GM21381 (cell line): Measurements from ENCODE around the gene SEMA6B.

Experiments used
- ATAC-seq: cut with Tn5 transposase; IDR thresholded peaks from one replicate; pipeline ENCODE4 v1.9.1; 2021; ENCODE audit warnings: mild to moderate bottlenecking, moderate library complexity; ENCODE audit not compliant: unreplicated experiment

Gene SEMA6B

GRCh38 chr19:4589579-4590410 is 30.3 kb upstream of the SEMA6B start:
- no peak for ATAC-seq

DNA sequence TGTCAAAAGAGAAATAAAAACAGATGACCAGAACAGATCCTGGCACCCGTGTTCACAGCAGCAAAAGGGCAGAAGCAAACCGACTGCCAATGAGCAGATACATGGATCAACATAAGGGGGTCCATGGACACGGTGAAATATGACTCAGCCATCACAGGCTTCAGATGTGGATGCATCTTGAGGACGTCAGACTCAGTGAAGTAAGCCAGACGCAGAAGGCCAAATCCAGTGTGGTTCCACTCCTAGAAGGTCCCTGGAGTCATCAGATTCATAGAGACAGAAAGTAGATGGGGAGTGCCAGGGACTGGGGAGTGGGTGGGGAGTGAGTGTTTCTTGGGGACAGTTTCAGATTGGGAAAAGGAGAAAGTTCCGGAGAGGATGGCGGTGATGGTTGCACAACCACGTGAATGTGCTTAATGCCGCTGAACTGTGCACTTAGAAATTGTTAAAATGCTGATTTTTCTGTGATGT is 28.8 kb upstream of the SEMA6B start:
- no peak for ATAC-seq

- ATAC-seq, result no peak
Measured at GRCh38 chr19:4587527-4587926, 28.0 kb upstream of the SEMA6B start.

- ATAC-seq, result no peak
Measured at GRCh38 chr19:4586691-4587090, 27.2 kb upstream of the SEMA6B start.

DNA sequence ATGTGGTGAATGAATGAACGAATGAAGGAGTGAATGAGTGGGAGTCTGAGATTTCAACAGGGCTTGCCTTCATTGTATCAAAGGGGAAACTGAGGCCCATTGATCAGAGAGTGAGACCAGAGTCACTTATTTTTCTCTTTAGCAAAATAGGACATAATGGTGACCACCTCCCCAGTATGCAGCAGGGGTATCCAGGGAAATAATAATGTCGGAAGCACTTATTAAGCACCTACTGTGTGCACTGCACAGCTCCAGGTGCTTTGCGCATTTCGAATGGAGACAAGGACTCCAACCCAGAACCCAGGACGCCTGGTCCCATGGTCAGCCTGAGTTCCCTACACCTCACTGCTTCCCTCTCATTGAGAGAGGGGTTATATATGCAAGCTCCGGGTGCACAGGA is 26.8 kb upstream of the SEMA6B start:
- no peak for ATAC-seq

DNA sequence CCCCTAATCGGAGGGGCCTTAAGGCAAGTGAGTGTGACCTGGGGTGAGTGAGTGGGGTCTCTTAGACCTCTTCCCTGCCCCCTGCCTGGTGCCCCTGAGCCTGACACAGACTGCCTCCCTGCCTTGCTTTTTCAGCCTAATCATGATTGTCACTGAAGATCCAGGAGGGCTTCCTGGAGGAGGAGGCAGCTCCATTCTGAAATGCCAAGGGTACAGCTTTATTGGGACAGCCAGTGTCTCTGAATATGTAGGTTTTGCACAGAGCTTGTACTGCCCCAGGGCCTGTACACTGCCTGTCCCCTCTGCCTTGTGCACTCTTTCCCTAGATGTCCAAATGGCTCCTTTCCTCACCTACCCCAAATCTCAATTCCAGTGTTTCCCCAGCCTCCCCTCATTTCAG is 26.1 kb upstream of the SEMA6B start:
- no peak for ATAC-seq

DNA sequence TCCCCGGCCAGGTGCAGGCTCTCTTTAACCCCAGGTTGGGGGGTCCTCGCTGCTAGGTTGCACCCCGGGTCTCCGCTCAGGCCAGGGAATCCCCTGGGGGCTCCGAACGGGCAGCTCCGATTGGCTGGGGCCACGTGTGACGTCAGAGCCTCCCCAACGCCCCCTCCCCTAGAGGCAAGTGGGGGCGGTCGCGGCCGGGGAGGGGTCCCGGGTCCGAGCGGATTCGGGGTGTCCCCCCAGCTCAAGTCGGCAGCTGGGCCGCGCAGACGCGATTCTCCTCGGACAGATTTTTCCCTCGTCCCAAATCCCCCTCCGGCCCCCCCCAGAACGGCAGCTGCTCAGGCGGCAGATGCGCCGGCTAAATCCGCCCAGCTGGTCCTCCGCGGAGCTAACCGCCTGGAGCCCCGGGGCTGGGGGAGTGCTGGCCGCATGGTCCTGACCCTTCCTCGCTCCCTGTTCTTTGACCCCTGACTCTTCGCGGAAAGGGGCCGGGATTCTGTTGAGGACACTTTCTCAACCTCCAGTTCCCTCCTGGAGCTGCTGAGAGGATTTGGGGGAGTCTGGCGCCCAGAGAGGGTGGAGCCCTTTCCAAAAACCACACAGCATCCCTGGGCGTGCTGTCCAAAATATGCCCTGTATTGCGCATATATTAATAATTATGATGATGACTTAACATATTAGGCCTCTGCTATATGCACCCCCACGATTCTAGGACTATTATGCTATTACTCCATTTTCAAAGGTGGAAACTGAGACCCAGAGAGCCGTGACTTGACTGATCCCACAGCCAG is 25.4 kb upstream of the SEMA6B start:
- no peak for ATAC-seq

DNA sequence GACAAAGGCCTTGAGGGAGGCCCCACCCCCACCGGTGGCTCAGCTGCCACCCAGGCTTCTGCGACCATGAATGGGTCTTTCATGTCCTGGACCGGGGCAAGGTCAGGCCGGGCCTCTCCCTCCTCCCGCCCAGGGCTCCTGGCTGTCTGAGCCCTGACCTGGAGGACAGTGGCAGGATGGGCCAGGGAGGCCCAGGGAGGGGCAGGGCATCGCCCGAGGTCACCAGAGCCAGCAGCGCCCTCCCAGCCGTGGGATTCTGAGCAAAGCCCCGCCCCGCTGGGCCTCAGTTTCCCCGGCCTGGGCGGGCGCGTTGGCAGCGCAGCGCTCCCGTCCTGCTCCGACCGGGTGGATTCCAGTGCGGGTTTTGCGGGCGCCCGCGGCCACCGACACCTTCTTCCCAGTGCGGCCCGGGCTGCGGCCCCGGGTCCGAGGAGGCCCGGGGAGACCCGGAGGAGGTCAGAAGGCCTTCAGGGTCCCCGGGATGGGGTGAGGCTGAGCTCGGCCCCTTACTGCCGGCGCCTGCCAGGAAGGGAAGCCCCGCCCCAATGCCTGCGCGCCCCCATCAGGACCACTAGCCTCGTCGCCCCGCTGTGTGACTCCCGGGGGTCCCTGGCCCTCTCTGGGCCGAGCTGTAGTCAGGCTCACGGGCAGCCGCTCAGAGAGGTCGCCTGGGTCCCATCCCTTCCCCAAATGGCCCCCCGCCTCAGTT is 24.6 kb upstream of the SEMA6B start:
- no peak for ATAC-seq

DNA sequence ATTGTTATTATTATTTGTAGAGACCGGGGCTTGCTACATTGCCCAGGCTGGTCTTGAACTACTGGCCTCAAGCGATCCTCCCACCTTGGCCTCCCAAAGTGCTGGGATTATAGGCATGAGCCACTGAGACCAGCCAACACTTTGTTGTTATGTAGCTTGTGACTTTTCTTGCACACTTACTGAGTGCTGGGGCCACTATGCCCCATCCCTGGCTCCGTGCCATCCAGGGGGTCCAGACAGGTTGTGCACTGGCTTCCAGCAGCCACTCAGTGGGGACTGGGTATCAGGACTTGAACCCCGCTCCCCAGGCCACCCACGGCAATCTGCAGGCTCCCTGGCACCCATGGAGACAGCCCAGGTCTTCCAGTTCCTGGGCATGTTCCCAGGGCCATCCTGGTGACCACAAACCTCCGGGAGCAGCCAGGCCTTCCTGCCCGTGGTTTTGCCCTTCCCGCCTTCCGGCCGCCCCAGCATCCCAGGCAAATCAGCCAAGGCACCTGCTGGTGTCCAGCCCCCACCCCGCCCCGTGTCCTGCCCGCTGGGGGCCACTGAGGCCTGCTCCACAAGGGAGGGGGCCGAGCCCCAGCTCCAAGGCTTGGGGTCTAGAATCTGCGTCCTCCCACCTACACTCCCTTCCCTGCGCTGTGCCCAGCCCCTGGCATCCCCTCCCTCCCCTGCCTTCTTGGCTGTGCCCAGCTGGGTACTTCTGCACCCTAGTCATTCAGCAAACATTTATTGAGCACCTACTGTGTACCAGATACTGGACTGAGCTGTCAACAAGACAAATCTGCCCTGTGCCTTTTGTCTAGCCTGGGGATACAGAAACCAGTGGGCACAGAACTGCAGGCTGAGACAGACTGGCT is 23.7 kb upstream of the SEMA6B start:
- ATAC-seq, result no peak

- no peak for ATAC-seq
Measured at GRCh38 chr19:4581666-4582553, 22.4 kb upstream of the SEMA6B start.

GRCh38 chr19:4580961-4581665 is 21.6 kb upstream of the SEMA6B start:
- ATAC-seq, result no peak

GRCh38 chr19:4580021-4580901 is 20.8 kb upstream of the SEMA6B start:
- no peak for ATAC-seq

DNA sequence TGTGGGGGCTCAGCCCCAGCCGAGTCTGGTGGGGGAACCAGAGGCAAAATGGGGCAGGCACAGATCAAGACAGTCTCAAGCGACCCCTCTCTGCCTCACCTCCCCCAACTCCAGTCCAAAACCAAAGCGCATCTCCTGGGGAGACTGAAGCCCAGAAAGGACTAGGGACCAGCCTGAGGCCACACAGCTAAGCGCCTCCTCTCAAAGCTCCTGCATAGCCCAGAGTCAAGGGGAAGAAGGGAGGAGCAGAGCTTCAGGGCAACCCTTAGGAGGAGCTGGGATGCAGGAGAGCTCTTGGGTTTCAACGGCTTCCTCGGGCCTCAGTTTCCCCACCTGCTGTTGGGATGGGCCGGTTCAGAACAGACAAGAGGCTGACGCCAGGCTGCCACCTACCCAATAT is 19.9 kb upstream of the SEMA6B start:
- no peak for ATAC-seq

DNA sequence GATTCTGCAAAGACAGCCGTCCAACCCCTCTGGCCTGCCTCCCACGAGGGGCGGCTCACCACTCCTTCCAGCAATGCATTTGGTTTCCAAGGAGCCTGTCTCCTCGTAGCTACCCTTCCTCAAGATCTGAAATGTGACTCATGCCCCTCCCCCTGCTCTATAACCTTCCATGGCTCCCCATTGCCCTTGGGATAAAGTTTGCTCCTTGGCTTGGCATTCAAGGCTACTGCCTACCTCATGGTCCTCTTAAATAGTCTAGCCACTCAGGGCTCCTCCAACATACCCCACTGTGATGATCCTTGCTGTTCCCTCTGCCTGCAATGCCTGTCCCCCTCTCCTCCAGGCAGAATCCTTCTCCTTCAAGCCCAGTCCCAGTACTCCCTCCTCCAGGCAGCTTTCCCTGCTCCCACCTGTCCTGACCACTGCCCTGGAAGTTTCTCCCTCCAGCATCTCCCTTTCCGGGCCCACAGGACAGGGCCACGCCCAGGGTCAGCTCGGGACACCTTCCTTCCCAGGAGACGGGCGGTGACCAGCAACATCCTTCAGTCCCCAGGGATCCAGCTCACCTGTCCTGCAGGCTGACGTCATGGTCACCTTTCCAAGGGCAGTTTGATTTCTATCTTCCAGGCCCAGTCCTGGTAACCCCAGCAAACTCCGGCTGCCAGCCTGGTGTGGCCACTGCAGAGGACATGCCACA is 19.2 kb upstream of the SEMA6B start:
- ATAC-seq, result no peak

DNA sequence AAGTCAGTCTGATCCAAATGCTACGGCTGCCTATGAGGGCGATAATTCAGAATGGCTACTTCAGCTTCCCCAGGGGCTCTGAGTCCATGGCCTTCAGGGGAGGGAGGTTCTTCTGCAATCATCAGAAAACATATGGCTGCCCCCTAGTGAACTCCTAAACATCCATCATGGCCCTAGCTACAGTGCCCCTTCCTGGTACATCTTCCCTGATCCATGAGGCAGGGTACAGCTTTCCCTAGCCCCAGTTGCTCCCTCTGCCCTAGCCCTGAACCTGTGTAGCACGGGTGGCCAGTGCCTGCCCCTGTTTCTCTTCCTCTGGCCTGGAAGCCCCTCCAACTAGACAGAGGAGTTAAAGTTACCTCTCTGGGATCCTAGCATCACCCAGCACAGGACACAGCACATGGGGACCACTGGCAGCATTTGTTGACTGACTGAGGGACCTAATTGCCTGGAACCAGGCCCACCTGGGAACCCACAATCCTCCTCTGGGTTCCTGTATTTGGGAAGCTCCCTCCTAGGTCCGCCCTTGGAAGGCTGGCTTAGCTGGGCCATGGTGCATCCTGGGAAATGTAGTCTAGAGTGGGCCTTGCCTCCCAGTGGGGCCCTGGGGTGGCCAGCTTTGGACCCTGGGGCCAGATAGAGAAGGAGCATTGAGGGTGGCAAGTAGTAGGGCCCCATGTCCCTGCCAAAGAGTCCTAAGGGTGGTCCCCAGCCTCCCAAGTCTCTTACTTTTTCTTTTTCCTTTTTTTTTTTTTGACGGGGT is 17.7 kb upstream of the SEMA6B start:
- ATAC-seq, result no peak
